ENCODE data around the gene IBA57.

- TF ChIP-seq CTCF (IDR thresholded peaks at IDR 0.05) (no peak), POLR2A (IDR thresholded peaks at IDR 0.05) (no peak)
Observed at GRCh38 chr1:228231189-228231588, 65.6 kb downstream of the IBA57 start.
